ENCODE results near the gene P3R3URF.

The P3R3URF gene

DNA sequence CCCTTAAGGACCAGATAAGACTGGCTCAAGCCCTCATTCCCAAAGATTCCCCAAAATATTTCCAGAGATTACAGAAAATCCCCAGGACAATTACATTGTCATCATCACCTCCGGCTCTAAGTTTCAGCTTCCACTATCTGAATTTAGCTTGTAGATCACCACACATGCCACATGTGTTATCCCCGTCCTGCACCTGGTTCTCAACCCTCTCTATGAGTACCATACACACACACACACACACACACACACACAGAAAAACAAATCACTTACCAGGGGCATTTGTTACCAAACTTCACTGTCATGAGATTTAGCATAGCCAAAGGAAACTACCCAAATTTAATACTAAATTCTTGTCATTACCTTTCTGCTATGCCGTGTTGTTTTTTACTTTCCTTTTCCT is 16.8 kb downstream of the P3R3URF start:
- Histone ChIP-seq H3K4me3 (ENCODE audit: low read depth, low read length) (no peak overlapping the region), H3K27me3 (no peaks in the 10 kb centered on the region), H3K4me1 (no peaks in the 10 kb centered on the region), H3K36me3 (no peaks in the 10 kb centered on the region), H3K9me3 (no peaks in the 10 kb centered on the region)
- TF ChIP-seq, protein P1, sequence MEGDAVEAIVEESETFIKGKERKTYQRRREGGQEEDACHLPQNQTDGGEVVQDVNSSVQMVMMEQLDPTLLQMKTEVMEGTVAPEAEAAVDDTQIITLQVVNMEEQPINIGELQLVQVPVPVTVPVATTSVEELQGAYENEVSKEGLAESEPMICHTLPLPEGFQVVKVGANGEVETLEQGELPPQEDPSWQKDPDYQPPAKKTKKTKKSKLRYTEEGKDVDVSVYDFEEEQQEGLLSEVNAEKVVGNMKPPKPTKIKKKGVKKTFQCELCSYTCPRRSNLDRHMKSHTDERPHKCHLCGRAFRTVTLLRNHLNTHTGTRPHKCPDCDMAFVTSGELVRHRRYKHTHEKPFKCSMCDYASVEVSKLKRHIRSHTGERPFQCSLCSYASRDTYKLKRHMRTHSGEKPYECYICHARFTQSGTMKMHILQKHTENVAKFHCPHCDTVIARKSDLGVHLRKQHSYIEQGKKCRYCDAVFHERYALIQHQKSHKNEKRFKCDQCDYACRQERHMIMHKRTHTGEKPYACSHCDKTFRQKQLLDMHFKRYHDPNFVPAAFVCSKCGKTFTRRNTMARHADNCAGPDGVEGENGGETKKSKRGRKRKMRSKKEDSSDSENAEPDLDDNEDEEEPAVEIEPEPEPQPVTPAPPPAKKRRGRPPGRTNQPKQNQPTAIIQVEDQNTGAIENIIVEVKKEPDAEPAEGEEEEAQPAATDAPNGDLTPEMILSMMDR (IDR thresholded peaks at IDR 0.05; ENCODE audit: low read depth, low read length) = no peak
- no peak for DNase-seq

DNA sequence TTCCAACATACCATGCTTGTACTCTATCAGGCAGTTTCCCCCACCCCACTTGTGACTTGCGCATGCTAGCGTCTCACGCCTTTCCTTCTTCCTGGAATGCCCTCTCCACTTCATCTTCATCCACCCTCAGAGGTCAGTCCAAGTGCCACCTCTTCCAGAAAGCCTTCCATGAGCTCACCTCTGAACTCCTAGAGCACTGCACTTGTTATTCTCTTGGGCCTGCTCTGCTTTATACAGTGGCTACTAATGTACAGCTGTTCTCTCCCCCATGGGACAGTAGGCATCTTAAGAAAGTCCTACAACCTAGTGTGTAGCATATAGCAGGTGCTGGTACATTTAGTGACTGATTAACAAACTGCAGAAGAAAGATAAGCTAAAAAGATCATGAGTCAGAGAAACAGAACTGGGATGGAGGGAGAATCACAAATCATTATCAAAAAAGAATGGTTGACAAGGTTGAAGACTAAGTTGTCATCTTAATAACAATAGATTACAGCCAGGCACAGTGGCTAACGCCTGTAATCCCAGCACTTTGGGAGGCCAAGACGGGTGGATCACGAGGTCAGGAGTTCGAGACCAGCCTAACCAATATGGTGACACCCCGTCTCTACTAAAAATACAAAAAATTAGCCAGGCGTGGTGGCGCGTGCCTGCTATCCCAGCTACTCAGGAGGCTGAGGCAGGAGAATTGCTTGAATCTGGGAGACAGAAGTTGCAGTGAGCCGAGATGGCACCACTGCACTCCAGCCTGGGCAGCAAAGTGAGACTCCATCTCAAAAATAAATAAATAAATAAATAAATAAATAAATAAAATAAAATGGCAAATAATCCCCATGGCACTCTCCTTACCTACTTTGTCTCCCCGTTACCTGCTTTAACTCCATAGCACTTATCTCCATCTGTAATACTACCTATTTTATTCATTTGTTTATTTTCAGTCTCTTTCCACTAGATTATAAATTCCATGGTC is 17.7 kb downstream of the P3R3URF start:
- TF ChIP-seq, protein P1 (IDR thresholded peaks at IDR 0.05; ENCODE audit: low read depth, low read length) = no peak
- Histone ChIP-seq H3K36me3 (no peaks in the 10 kb centered on the region), H3K9me3 (no peaks in the 10 kb centered on the region), H3K4me1 (no peaks in the 10 kb centered on the region), H3K4me3 (ENCODE audit: low read depth, low read length) (no peak overlapping the region), H3K27me3 (no peaks in the 10 kb centered on the region)
- DNase-seq = no peak

DNA sequence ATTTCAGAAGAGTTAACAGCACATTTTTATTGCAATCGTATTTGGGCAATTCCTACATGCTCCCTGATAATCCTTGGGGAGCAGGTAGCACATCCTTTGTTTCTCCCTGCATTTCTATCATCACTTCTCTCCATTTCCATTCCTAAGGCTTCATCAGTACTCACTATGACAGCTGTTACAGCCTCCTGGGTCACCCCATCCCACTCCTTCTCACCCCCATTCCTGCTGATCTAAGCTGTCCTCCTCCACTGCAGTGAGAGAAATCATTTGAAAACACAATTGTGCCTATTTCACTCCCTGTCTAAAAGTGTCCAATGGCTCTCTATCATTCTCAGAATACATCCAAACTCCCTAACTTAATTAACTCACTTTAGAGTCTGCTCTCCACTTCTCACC is 18.4 kb downstream of the P3R3URF start:
- no peaks in the 10 kb centered on the region for H3K27me3 ChIP-seq
- H3K36me3 ChIP-seq = no peaks in the 10 kb centered on the region
- no peak overlapping the region for H3K4me3 ChIP-seq (ENCODE audit: low read depth, low read length)
- H3K4me1 ChIP-seq = no peaks in the 10 kb centered on the region
- no peak for DNase-seq
- no peaks in the 10 kb centered on the region for H3K9me3 ChIP-seq
- TF ChIP-seq, protein P1 (IDR thresholded peaks at IDR 0.05; ENCODE audit: low read depth, low read length) = no peak

DNA sequence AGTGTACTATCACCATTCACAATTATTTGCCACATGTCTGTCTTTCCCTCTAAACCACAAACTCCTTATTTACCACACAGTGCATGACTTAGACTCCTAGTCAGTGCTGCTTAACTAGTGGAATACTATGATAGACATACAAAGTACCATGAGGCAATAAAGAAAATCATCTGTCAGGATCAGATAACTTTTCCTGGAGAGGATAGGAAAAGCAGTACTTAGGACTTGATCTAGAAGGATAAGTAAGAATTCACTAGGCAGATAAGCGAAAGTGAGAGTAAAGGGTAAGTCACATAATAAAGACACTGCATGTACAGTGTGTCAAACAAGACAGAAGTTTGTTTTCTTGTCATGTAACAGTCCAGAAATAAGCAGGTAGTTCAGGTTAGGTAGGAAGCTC is 22.6 kb downstream of the P3R3URF start:
- no peaks in the 10 kb centered on the region for H3K9me3 ChIP-seq
- H3K36me3 ChIP-seq = no peaks in the 10 kb centered on the region
- H3K4me1 ChIP-seq = no peaks in the 10 kb centered on the region
- H3K27me3 ChIP-seq = no peaks in the 10 kb centered on the region
- DNase-seq = no peak
- TF ChIP-seq, protein P1 (IDR thresholded peaks at IDR 0.05; ENCODE audit: low read depth, low read length) = no peak
- no peak overlapping the region for H3K4me3 ChIP-seq (ENCODE audit: low read depth, low read length)

DNA sequence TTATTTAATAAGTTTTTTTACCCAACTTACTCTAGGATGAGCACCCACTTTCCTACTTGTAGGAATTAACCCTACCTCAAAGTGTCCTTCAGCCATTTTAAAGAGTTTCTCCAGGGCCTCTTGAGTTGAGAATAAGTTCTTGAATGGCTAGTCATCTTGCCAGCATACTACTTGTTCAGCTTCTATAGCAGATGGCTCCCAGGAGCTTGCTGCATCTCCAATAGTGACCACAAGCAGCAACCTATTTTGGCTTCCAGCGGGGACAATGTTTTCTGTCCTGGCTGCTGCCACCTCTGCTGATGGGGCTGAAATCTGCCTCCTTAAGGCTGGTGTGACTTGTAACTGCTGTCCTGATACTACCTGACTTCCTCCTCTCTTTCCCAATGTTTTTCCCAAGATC is 23.1 kb downstream of the P3R3URF start:
- H3K4me3 ChIP-seq (ENCODE audit: low read depth, low read length) = no peak overlapping the region

More for the DNA sequence above, 23.1 kb downstream of the P3R3URF start:
- TF ChIP-seq, protein P1 (IDR thresholded peaks at IDR 0.05; ENCODE audit: low read depth, low read length) = no peak
- no peak for DNase-seq
- Histone ChIP-seq H3K36me3 (no peaks in the 10 kb centered on the region), H3K27me3 (no peaks in the 10 kb centered on the region), H3K4me1 (no peaks in the 10 kb centered on the region), H3K9me3 (no peaks in the 10 kb centered on the region)
